Psoas muscle (tissue), 8 donors: ENCODE data around the gene SULT4A1. TPM values are rescaled to one million over a fixed set of nuclear protein-coding genes. Genes with fewer than 3 reads are reported as not detected.

Experiments
- ATAC-seq, 4 donors: fragments of 200-7000 bp; cut with Tn5 transposase; one replicate each; pipeline ENCODE4 v1.9.1; 2020; ENCODE audit warnings: moderate library complexity in 3 of 4, mild to moderate bottlenecking in 2 of 4
- DNase-seq, 2 donors: peaks; one replicate each; pipeline ENCODE4 v3.0.0-alpha.2; 2020
- H3K27ac ChIP-seq: fragments of 200-600 bp; one replicate; pipeline ENCODE4 v1.8.0; 2022
- H3K27me3 ChIP-seq, 3 donors: fragments of 200-600 bp in 1 of 3; one replicate each; pipeline versions ENCODE4 v1.6.1 to v1.8.0; 2013 to 2022; ENCODE audit warnings: low read length in 2 of 3, mild to moderate bottlenecking in 2 of 3, moderate library complexity in 1 of 3; ENCODE audit not compliant: insufficient read depth in 3 of 3
- H3K36me3 ChIP-seq, 2 donors: fragments of 200-600 bp in 1 of 2; one replicate each; pipeline versions ENCODE4 v1.6.1 to v1.8.0; 2013 to 2022; ENCODE audit warnings: low read depth in 1 of 2, mild to moderate bottlenecking in 1 of 2, moderate library complexity in 1 of 2; ENCODE audit not compliant: insufficient read depth in 1 of 2
- H3K4me1 ChIP-seq: fragments of 200-600 bp; one replicate; pipeline ENCODE4 v1.8.0; 2022
- H3K4me3 ChIP-seq: fragments of 200-600 bp; one replicate; pipeline ENCODE4 v1.8.0; 2022; ENCODE audit warnings: mild to moderate bottlenecking
- H3K9me3 ChIP-seq: fragments of 200-600 bp; one replicate; pipeline ENCODE4 v1.8.0; 2022
- CTCF ChIP-seq: fragments of 200-600 bp; IDR thresholded peaks from one replicate; pipeline ENCODE4 v1.8.0; 2022; ENCODE audit warnings: antibody characterized with exemption
- WGBS, 3 donors: extraction: QIAGEN DNeasy Blood & Tissue Kit; methylation state at CpG; one replicate each; pipeline versions ENCODE4 v1.1.6 to v1.1.7; 2013; 5-methylcytosine and 5-hydroxymethylcytosine counted together
- intact Hi-C, 2 donors: fragments of 100-400 bp; cut with DNase I; formaldehyde crosslinking; loops; one replicate each; pipeline versions ENCODE4 v1.11.0 to v1.14.2; 2022
- polyA plus RNA-seq, 3 donors: library from polyadenylated mRNA; stranded (reverse); fragments of 200-250 nt; gene quantifications; one replicate each; pipeline ENCODE4 v1.2.3, GENCODE V29; 2013
- total RNA-seq, 4 donors: library from RNA; stranded (reverse); fragmentation: NEBNext Ultra II Directional in 2 of 4; extraction: Animal tissue kit (Norgen Biotek cat#: 25700) in 2 of 4; gene quantifications; one replicate each; pipeline versions ENCODE4 v1.2.1 to v1.2.4, GENCODE V29; 2021 to 2023
- donor health status: healthy with polysubstance abuse.
- donor health status: DM: no; HTN: no; CAD: no; lungs with moderate emphysema.
- donor health status: Bipolar disorder and iron deficiency.
- donor health status: healthy.
- donor health status: DM: yes; HTN: yes; CAD: no.
- donor health status: DM: no; HTN: no; CAD: no.
- donor health status: DM: no; HTN: no; CAD: no.
- donor health status: DM: yes; HTN: yes; CAD: no.

SULT4A1 gene
- total and polyA plus RNA-seq, 7 donors = 0.08 to 0.23 TPM; not detected in 5

DNA sequence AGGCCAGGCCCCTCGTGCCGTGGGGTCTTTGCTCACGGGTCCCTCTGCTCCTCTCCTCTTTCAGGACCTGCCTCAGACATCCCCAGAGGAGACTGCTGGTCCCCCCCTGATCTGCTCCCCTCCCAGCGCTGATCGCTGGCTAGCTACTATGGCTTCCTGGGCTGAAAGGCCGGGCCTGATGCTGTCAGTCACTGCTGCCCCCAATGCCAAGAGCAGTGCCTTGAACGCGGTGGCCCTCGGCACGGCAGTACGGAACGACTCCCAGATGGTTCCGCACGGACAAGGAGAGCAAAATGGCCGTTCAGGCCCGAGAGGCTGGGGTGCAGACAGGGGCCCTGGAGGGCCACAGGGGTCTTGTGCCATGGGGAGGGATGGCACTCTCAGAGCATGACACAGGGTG is 21.5 kb downstream of the SULT4A1 start:
- H3K9me3 ChIP-seq = no peaks in the 10 kb centered on the region
- DNase-seq (peak in 1 of 2 donors; percentile 39), ATAC-seq (no peak)
- no peak for TF ChIP-seq CTCF
- 44 to 57% (median 53%) methylated on average over 16 of the region's 16 CpGs for WGBS, 3 donors
- H3K4me1 ChIP-seq = no peaks in the 10 kb centered on the region
- H3K36me3 ChIP-seq = no peaks in the 10 kb centered on the region
- no peak overlapping the region for H3K27ac ChIP-seq
- intact Hi-C loops = no loop called here
- peaks cover 0 to 4% (median 0%) of the 10 kb centered on the region in 3 donors for H3K27me3 ChIP-seq
- no peak overlapping the region for H3K4me3 ChIP-seq

DNA sequence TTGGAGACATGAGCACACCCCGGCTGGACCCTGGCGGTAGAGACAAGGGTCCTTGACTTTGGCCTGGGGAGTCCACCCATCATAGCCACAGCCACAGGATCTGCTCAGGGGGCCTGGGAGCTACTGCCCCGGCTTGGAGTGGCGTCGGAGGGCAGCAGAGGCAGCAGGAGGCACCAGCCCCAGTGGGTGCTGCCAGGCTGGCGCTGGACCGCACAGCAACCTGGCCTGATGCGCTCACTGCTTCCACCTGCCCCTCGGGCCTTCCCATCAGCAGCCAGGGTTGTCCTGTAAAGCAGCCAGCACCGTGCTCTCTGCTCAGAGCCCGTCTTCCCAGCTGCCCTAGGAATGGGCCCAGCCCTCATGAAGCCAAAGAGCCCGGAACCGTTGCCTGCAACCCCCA is 21.9 kb downstream of the SULT4A1 start:
- 65 to 72% (median 71%) methylated on average over 13 of the region's 13 CpGs for WGBS, 3 donors
- ATAC-seq = no peak
- Histone ChIP-seq H3K27ac (no peak overlapping the region), H3K4me3 (no peak overlapping the region), H3K36me3 (no peaks in the 10 kb centered on the region), H3K27me3 (peaks cover 0 to 4% (median under 1%) of the 10 kb centered on the region in 3 donors), H3K9me3 (no peaks in the 10 kb centered on the region), H3K4me1 (no peaks in the 10 kb centered on the region)
- no peak for DNase-seq
- TF ChIP-seq CTCF = no peak
- intact Hi-C loops = no loop called here

GRCh38 chr22:43839781-43840180 is 22.5 kb downstream of the SULT4A1 start:
- DNase-seq (peak in 1 of 2 donors; percentile 28), ATAC-seq (no peak)
- Histone ChIP-seq H3K27ac (no peak overlapping the region), H3K4me3 (no peak overlapping the region), H3K4me1 (no peaks in the 10 kb centered on the region), H3K9me3 (no peaks in the 10 kb centered on the region), H3K36me3 (no peaks in the 10 kb centered on the region), H3K27me3 (peaks cover 0 to 8% (median 2%) of the 10 kb centered on the region in 3 donors)
- intact Hi-C loops = no loop called here
- 62 to 70% (median 63%) methylated on average over 8 of the region's 8 CpGs for WGBS, 3 donors
- no peak for TF ChIP-seq CTCF

DNA sequence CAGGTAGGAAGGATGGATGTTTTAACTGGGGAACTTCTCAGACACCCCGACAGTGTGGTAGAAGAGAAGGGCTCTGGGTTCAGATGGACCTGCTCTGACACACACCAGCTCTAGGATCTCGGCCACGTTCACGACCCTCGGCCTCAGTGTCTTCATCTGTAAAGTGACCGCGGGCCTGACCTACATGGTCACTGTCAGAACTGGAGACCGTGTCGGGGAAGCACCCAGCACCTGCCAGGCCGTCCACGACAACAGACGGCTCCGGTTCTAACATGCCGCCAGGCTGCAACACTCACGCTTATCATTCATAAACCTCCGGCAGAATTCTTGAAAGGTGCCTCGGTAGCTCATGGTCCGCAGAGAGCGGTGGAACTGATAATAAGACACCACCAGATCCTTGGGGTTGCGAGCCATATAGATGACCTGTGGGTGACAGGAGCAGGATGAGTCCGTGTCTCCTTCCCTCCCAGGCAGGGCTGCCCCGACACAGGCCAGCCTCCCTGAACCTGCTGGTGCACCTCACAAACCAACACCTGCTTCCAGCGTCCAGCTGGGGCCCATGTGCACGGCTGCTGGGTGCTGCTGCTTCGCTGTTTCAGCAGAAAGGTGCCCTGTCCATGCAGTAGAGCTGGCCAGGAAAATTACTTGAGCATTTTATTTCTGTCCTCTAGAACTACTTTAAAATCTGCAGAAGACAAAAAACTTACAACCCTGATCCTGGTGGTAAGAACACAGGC is 23.6 kb downstream of the SULT4A1 start:
- intact Hi-C loops = no loop called here
- H3K27me3 ChIP-seq = peaks cover 0 to 11% (median 4%) of the 10 kb centered on the region in 3 donors
- ATAC-seq (no peak), DNase-seq (peak in 1 of 2 donors; percentile 36)
- H3K4me1 ChIP-seq = no peaks in the 10 kb centered on the region
- WGBS, 3 donors = 91 to 98% (median 92%) methylated on average over 25 of the region's 25 CpGs
- H3K4me3 ChIP-seq = no peak overlapping the region
- H3K27ac ChIP-seq = no peak overlapping the region
- no peaks in the 10 kb centered on the region for H3K9me3 ChIP-seq
- no peaks in the 10 kb centered on the region for H3K36me3 ChIP-seq
- TF ChIP-seq CTCF = no peak
